Calu3 (cell line): Measurements from ENCODE around the gene ULK3. TPM values are rescaled to one million over a fixed set of nuclear protein-coding genes. Genes with fewer than 3 reads are reported as not detected.

Experiments used
- BruUV-seq: library from RNA; stranded (reverse); fragments of 400-500 nt; replicated peaks from 2 replicates; lab custom pipeline; 2021; lab: Mats Ljungman, UMichigan
- CTCF ChIA-PET: fragments of 300-600 bp; sonication (Branson Sonifier 250); formaldehyde crosslinking; loops from one replicate; lab custom pipeline; 2022; ENCODE audit warnings: antibody characterized with exemption; lab: Charles Lee
- DNase-seq: peaks from one replicate; pipeline ENCODE4 v3.0.0; 2022
- H3K27ac Mint-ChIP-seq: one replicate; pipeline ENCODE4 v1.8.0; 2022; ENCODE audit warnings: mixed read lengths; ENCODE audit not compliant: unreplicated experiment
- H3K27me3 Mint-ChIP-seq: one replicate; pipeline ENCODE4 v1.8.0; 2022; ENCODE audit warnings: mixed read lengths; ENCODE audit not compliant: unreplicated experiment
- H3K36me3 Mint-ChIP-seq: one replicate; pipeline ENCODE4 v1.8.0; 2022; ENCODE audit warnings: mild to moderate bottlenecking, moderate library complexity, mixed read lengths; ENCODE audit not compliant: insufficient read depth, unreplicated experiment
- H3K4me1 Mint-ChIP-seq: one replicate; pipeline ENCODE4 v1.8.0; 2022; ENCODE audit warnings: mild to moderate bottlenecking, low read depth, mixed read lengths; ENCODE audit not compliant: unreplicated experiment
- H3K4me3 Mint-ChIP-seq: one replicate; pipeline ENCODE4 v1.8.0; 2022; ENCODE audit warnings: mild to moderate bottlenecking, low read depth, moderate library complexity, mixed read lengths; ENCODE audit not compliant: unreplicated experiment
- H3K9me3 Mint-ChIP-seq: one replicate; pipeline ENCODE4 v1.8.0; 2022; ENCODE audit warnings: low read depth, mixed read lengths; ENCODE audit not compliant: unreplicated experiment
- CTCF ChIP-seq: fragments of 200-600 bp; IDR thresholded peaks from one replicate; pipeline ENCODE4 v1.8.0; 2022; ENCODE audit warnings: antibody characterized with exemption; ENCODE audit not compliant: unreplicated experiment
- intact Hi-C: fragments of 100-400 bp; cut with micrococcal nuclease; formaldehyde crosslinking; loops from one replicate; pipeline ENCODE4 v1.10.0; 2022; ENCODE audit not compliant: unreplicated experiment
- total RNA-seq: library from RNA; stranded (reverse); gene quantifications from 2 replicates; pipeline ENCODE4 v1.2.3, GENCODE V29; 2022

ULK3 gene
- total RNA-seq, 1 experiment from 2014 or later: 33.8 TPM

DNA sequence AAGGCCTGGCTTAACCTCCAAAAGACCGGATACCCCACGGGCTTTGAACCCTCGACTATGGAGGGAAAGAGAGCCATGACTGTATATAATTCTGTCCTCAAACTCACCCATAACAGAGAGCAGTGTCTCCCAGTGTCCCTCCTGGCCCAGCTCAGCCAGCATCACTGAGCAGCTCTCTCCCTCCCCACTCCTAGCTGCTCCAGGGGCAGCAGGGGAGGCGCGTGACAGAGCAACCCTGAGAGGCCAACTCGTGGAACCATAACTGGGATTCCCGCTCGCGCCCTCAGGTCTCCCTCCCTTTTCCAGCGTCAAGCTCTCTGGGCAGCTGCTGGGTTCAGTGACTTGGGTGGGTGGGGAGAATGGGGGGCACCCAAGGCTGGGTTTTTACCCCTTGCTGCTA is 17.1 kb downstream of the ULK3 start:
- DNase-seq: no peak
- H3K27ac Mint-ChIP-seq: no peak overlapping the region
- intact Hi-C loops: no loop called here
- no peaks in the 10 kb centered on the region for H3K9me3 Mint-ChIP-seq
- no peak for TF ChIP-seq CTCF
- no peaks in the 10 kb centered on the region for H3K36me3 Mint-ChIP-seq
- CTCF ChIA-PET: interaction anchor here (0.7 to 0.8 kb wide), 2 partner anchors 17 to 26 kb away, joined by 3 read pairs; no protein-coding TSS in a partner anchor
- no peak overlapping the region for H3K4me3 Mint-ChIP-seq
- peaks cover 82% of the 10 kb centered on the region for H3K27me3 Mint-ChIP-seq
- BruUV-seq: no TSS peak
- no peaks in the 10 kb centered on the region for H3K4me1 Mint-ChIP-seq

GRCh38 chr15:74824976-74825375 is 18.0 kb downstream of the ULK3 start:
- CTCF ChIA-PET: no interaction called here
- TF ChIP-seq CTCF: no peak
- BruUV-seq: no TSS peak
- Mint-ChIP-seq H3K4me1 (no peaks in the 10 kb centered on the region), H3K4me3 (no peak overlapping the region), H3K36me3 (no peaks in the 10 kb centered on the region), H3K9me3 (no peaks in the 10 kb centered on the region), H3K27ac (no peak overlapping the region), H3K27me3 (peaks cover 73% of the 10 kb centered on the region)
- DNase-seq: no peak
- intact Hi-C loops: no loop called here

GRCh38 chr15:74823324-74823723 is 19.6 kb downstream of the ULK3 start:
- H3K27ac Mint-ChIP-seq: no peak overlapping the region
- intact Hi-C loops: no loop called here
- no peak for DNase-seq
- peaks cover 59% of the 10 kb centered on the region for H3K27me3 Mint-ChIP-seq
- no peak overlapping the region for H3K4me3 Mint-ChIP-seq
- no peak for TF ChIP-seq CTCF
- peaks cover 5% of the 10 kb centered on the region for H3K36me3 Mint-ChIP-seq
- H3K9me3 Mint-ChIP-seq: no peaks in the 10 kb centered on the region
- CTCF ChIA-PET: no interaction called here
- peaks cover 13% of the 10 kb centered on the region for H3K4me1 Mint-ChIP-seq
- BruUV-seq: no TSS peak

DNA sequence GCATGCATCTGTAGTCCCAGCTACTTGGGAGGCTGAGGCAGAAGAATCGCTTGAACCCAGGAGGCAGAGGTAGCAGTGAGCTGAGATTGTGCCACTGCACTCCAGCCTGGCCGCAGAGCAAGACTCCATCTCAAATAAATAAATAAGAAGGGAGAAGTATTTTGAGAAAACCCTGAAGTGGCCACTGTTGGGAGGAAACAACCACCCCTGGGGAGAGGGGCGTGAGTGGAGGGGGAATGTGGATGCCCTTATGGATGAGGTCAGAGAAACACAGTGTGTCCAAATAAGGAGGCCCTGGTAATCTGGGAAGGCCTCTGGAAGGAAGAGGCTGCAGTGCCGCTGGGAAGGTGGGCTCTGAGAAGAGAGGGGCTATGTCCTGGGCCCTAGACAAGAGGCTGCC is 20.7 kb downstream of the ULK3 start:
- Mint-ChIP-seq H3K9me3 (no peaks in the 10 kb centered on the region), H3K36me3 (peaks cover 15% of the 10 kb centered on the region), H3K4me1 (peaks cover 21% of the 10 kb centered on the region), H3K27me3 (peaks cover 48% of the 10 kb centered on the region), H3K27ac (no peak overlapping the region), H3K4me3 (no peak overlapping the region)
- intact Hi-C loops: no loop called here
- no peak for TF ChIP-seq CTCF
- CTCF ChIA-PET: no interaction called here
- BruUV-seq: no TSS peak
- no peak for DNase-seq
